DMS 273 (cell line): ENCODE measurements around the gene ASCL2.

Source experiments
- DNase-seq: peaks from one replicate; lab custom pipeline; 2025; ENCODE audit not compliant: unreplicated experiment; lab: John Stamatoyannopoulos, UW

The ASCL2 gene

DNA sequence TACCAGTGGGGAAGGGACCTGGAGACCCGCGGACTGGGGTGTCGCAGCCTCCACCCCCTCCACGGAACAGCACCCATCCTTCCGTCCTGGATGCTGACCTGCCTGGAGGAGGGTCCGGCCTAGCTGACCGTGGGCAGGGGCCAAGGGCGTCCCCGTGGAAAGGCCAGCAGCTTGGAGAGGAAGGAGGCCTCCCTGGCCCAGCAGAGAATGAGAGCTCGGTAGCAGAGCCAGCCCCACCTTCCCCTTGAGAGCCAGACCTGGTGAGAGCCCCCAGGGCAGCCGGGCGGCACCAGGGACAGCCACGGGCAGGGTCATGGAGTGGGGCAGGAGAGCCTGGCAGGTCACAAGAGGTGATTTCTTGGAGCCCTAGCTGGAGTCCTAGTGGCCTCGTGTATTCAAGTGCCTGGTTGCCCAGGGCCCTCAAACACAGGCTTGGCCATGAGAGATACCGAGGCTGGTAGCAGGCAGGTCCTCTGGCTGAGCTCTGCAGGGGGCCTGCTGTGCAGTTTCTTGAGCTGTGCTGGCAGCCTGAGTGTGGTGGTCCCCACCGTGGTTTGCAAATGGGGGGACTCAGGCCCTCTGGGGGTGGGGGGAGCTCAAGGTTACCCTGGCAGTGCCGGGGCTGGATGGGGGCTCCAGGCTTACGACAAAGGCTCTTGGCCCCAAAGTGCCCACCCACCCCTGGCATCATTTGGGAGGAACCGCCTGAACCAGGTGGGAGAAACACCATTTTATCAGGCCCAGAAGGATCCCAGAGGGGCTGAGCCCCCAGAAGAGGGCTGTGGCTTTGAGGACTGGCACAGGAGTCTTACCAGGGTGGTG, 39.1 kb upstream of the ASCL2 start:
- DNase-seq = no peak

DNA sequence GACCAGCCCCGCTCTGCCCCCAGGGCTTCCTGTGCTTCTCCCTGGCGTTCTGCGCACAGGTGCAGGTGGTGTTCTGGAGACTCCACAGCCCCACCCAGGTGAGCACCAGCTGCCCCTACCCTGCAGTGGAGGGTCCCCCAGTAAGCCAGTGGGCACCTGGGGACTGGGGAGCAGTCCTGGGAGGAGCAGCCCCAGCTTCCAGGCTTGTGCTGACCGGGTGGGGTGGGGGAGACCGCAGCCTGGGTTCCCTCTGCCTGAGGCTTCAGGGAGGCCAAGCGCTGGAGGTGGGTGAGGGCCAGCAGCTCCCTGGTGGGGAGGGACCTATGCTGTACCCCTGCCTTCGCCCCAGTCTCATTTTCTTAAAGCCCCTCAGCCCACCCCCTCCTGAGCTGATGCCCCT, 38.3 kb upstream of the ASCL2 start:
- DNase-seq = no peak

DNA sequence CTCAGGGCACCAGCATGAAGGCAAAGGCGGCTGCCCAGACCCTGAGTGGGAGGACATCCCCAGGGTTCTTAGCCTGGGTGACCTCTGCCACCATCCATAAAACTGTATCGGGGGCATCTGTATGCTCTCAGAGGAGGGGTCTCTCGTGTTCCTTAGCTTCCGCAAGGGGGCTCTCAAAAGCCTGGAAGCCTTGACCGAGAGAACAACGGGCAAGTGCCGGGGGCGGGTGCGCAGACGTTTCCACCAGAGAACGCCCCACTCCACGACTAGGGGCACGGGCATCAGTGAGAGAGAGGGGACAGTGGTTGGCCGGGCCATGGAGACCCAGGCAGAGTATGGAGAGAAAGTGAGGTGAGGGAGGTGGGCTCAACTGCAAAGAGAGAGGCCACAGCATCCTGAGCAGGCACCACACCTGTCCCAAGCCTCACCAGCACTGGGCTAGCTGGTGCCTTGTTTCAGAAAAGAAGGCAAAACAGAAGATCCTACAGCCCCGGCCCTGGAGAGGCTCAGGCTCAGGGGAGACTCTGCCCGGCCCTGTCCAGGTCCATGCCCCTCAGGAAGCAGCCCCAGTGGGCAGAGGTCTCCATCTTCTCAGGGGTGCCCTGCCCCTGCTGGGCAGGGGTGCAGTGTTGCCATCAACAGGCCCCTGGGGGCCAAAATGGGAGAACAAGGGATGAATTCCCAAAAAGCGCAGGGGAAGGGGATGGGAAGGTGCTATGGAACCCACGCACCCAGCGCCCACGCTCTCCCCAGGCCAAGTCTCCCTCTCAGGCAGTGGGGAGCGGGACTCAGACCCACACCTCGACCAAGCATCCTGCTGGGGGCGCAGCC, 37.3 kb upstream of the ASCL2 start:
- no peak for DNase-seq

- DNase-seq = no peak
Observed at GRCh38 chr11:2306877-2307500, 36.6 kb upstream of the ASCL2 start.

DNA sequence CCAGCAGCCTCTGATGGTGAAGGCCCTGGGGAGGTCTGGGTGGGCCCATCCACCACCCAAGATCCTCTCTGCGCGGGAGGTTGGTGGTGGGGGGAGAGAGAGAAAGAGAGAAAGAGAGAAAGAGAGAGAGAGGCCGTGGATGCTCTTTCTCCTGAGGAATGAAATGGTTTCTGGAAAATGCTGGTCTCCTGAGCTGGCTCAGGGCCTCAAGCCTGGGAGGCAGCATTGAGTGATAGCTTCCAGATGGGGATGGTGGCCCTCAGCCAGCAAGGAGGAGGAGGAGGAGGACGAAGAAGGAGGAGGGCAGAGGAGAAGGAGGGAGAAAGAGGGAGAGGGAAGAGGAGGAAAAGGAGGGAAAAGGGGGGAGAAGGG, 36.0 kb upstream of the ASCL2 start:
- peak; percentile 11 for DNase-seq

DNA sequence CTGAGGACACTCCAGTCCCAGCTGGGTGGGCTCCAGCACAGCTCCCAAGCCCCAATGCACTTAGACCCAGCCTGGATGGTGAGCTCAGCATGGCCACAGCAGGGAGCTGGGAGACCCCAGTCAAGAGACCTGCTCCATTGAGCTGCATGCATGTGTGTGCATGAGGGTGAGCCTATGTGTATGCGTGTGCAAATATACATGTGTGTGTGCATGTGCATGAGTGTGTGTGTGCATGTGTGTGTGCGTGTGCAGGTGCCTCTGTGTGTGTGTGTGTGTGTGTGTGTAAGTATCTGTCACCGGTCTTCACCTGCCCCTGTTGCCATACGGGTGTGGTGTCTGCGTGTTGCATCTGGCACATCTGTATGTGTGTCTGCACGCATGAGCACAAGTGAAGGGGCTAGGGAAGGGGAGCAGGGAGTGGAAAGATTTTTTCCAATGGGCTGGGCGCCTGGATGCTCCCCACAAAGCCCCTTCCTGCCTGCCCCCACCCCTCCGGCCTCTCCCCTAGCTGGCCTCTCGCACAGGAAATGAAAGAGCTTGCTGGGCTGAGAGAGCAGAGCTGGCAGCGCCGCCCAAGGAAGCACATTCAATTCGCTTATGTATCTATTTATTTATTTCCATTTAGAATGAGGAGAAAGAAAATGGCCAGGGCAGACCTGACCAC, 35.5 kb upstream of the ASCL2 start:
- DNase-seq = no peak

DNA sequence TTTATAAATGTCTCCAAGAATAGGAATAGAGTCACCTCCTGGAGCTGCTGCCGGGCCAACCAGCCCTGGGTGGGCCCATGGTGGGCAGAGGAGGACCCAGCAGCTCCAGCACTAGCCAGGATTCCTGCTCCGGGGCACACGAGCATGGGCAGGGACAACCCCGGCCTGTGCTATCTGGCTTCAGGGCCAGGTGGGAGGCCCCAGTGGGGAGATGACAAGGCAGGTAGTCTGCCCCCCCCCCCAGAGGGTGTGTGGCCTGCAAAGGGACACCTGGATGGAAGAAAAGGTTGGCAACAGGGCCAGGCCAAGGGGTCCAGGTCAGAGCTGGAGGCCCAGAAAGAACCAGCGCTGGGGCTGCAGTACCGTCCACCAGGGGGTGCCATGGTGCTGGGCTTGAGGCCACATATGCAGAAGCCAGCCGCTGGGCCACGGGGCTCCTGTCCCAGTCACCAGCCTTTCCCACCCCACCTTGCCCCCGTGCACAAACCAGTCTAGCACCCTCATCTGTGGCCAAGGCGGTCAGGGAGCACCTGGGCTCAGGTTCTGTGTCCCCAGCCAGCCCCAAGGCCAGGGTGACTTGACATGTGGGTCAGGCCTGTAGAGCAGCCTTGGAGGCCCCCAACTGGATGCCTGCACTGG, 34.9 kb upstream of the ASCL2 start:
- peak; percentile 81 for DNase-seq

DNA sequence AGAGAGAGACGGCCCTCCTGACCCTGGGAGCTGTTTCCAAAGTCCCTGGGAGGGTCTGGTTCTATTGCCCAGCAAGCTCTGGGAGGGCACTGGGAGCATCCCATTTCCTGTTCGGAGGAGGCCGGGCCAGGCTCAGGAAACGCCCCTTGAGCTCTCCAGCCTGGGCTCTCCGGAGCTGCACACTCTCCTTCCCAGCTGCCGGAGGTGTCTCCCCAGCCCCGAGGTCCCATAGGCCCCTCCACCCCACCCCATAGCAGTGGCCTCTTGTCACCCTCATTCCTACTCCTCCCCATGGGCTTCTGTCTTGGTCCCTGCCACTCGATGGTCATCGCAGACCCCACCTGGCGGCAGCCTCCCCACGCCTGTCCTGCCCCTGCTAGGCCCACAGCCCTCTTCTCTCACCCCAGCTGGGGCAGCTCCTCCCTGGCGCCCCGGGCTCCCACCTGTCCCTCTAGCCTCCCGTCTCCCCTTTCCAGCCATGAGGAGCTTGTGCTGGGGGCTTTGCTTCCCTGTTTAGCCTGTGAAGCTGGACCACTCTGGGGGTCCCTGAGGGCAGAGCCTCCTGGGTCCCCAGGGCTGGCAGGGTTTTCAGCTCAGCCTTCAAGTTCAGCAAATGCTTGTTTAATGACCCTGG, 34.2 kb upstream of the ASCL2 start:
- DNase-seq = peak; percentile 16

- DNase-seq = no peak
Observed at GRCh38 chr11:2303627-2304505, 33.5 kb upstream of the ASCL2 start.

DNA sequence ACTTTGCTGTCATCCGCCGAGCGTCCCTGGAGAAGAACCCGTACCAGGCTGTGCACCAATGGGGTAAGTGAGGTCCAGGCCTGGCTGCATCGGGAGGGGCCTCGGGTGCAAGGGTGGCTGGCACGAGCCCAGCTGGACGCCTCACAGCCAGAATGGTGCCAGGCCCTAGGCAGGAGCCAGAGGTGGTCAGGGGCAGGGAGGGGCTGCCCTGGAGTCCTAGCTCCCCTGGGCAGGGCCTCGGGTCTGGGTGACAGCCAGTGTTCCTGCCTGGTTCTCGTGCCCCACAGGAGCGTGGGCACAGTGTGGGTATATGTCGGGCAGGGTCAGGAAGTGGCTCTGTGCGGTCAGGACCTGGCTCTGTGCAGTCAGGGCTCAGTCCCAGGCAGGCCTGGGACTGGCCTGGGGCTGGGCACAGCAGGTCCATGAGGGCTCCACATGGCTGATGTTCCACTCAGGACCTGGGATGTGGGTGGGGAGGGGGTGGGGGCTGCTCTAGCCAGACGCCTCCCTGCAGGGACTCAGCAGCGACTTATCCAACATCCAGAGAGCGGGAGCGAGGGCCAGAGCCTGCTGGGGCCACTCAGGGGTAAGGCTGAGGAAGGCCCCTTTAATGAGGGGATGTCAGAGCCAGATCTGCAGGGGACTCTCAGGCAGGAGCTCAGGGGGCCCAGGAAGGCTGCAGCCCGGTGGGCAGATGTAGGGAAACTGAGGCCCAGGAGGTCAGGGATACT, 32.7 kb upstream of the ASCL2 start:
- no peak for DNase-seq

DNA sequence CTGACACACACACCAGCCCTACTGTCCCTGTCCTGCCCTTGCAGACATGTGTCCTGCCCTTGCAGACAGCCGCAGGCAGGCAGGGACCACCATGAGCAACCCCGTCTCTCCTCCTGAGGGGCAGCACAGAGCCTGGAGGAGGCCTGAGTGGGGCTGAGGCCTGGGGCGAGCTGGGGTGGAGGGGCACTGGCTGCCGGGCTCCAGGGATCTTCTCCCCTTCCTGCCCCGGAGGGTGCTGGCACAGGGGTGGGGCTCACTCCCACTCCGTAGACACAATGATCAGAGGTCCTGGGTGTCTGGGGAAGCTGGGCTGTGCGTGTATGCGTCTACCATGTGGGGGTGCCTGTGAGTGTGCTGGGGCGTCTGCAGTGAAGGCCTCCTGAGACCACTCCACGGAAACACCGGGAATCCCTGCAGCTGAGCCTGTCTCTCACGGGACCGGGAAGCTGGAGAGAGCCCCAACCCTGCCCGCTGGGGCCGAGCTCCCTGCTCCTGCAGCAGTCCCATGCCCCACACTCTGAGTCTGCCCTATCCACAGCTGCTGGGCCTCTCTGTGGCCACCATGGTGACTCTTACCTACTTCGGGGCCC, 32.0 kb upstream of the ASCL2 start:
- DNase-seq = no peak

- no peak for DNase-seq
Observed at GRCh38 chr11:2301631-2302305, 31.4 kb upstream of the ASCL2 start, which contains the start of the genes C11orf21 and TSPAN32. Gene C11orf21, minus strand, starts transcription at chr11:2301918. Its CDS starts 110 bp downstream, at chr11:2301808. Gene TSPAN32, plus strand, starts transcription at chr11:2302013. Its CDS starts 137 bp downstream, at chr11:2302150.

GRCh38 chr11:2300936-2301630, 30.7 kb upstream of the ASCL2 start:
- no peak for DNase-seq

- DNase-seq = no peak
Observed at GRCh38 chr11:2300290-2300935, 30.0 kb upstream of the ASCL2 start.

DNA sequence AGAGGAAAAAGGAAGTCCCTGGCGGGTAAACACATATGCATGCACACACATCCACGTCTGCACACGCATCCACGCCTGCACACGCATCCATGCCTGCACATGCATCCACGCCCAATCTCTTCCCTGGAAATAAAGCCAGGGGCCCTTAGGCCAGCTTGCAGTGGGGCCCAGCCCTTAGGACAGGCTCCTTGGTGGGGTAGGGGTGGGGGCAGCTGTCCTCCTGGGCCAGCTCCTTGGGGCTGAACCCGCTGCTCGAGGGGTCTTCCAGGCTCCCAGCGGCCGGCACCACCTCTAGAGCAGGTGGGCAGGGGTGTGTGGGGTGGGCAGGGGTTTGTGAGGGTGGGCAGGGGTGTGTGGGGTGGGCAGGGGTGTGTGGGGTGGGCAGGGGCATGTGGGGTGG, 29.4 kb upstream of the ASCL2 start:
- DNase-seq = no peak
